Keratinocyte (primary cell): ENCODE measurements around the gene TMED7. TPM values are rescaled to one million over a fixed set of nuclear protein-coding genes. Genes with fewer than 3 reads are reported as not detected.

Experiments used
- DNase-seq: peaks from one replicate; pipeline ENCODE4 v3.0.0-alpha.2; 2011; ENCODE audit warnings: low read depth, missing footprints, low spot score
- FAIRE-seq: peaks from 2 replicates; lab custom pipeline; 2011; peaks lifted over from hg19 to GRCh38; lab: Jason Lieb, UNC
- H2AFZ ChIP-seq: 2 replicates; pipeline ENCODE4 v1.6.0; 2012; ENCODE audit warnings: low read length, control low read depth, inconsistent platforms; ENCODE audit not compliant: control insufficient read depth
- H3K27ac ChIP-seq: 2 replicates; pipeline ENCODE4 v1.5.1; 2011; ENCODE audit warnings: low read length; ENCODE audit not compliant: control insufficient read depth, insufficient read depth
- H3K27me3 ChIP-seq: 3 replicates; pipeline ENCODE4 v1.6.0; 2011; ENCODE audit warnings: low read length; ENCODE audit not compliant: control insufficient read depth, insufficient read depth; ENCODE audit errors: extremely low read depth
- H3K36me3 ChIP-seq, 2 experiments: 2 replicates in 1 of 2; 3 replicates in 1 of 2; pipeline ENCODE4 v1.5.1; 2011; ENCODE audit warnings: low read length in 2 of 2, mild to moderate bottlenecking in 1 of 2; ENCODE audit not compliant: control insufficient read depth in 2 of 2, insufficient read depth in 2 of 2; ENCODE audit errors: extremely low read depth in 1 of 2
- H3K4me1 ChIP-seq: 3 replicates; pipeline ENCODE4 v1.5.1; 2011; ENCODE audit warnings: low read length; ENCODE audit not compliant: control insufficient read depth, insufficient read depth; ENCODE audit errors: extremely low read depth
- H3K4me2 ChIP-seq: 3 replicates; pipeline ENCODE4 v1.6.0; 2011; ENCODE audit warnings: low read depth, low read length; ENCODE audit not compliant: control insufficient read depth, insufficient read depth; ENCODE audit errors: extremely low read depth
- H3K4me3 ChIP-seq, 3 experiments: fragments of 200-600 bp in 1 of 3; sonication (generic) in 1 of 3; 2 replicates in 2 of 3; 3 replicates in 1 of 3; pipeline ENCODE4 v1.5.1; 2011 to 2016; ENCODE audit warnings: low read length in 3 of 3, mild to moderate bottlenecking in 3 of 3, control low read depth in 2 of 3, inconsistent platforms in 1 of 3, low read depth in 1 of 3, mixed read lengths in 1 of 3, mixed run types in 1 of 3, moderate library complexity in 1 of 3; ENCODE audit not compliant: control insufficient read depth in 2 of 3, insufficient read depth in 2 of 3; ENCODE audit errors: extremely low read depth in 1 of 3
- H3K79me2 ChIP-seq: 2 replicates; pipeline ENCODE4 v1.6.0; 2012; ENCODE audit warnings: low read length; ENCODE audit not compliant: control insufficient read depth, insufficient read depth
- H3K9ac ChIP-seq: 3 replicates; pipeline ENCODE4 v1.6.0; 2011; ENCODE audit warnings: low read length; ENCODE audit not compliant: control insufficient read depth, insufficient read depth; ENCODE audit errors: extremely low read depth
- H3K9me1 ChIP-seq: 3 replicates; pipeline ENCODE4 v1.6.0; 2011; ENCODE audit warnings: low read length; ENCODE audit not compliant: control insufficient read depth, insufficient read depth; ENCODE audit errors: extremely low read depth
- H3K9me3 ChIP-seq: 2 replicates; pipeline ENCODE4 v1.5.1; 2012; ENCODE audit warnings: low read depth, low read length; ENCODE audit not compliant: control insufficient read depth
- H4K20me1 ChIP-seq: 3 replicates; pipeline ENCODE4 v1.6.0; 2011; ENCODE audit warnings: low read length; ENCODE audit not compliant: control insufficient read depth, insufficient read depth; ENCODE audit errors: extremely low read depth
- EZH2 ChIP-seq: IDR thresholded peaks from one replicate; pipeline ENCODE4 v1.6.1; 2012; ENCODE audit warnings: inconsistent platforms, mild to moderate bottlenecking, low read length, moderate library complexity
- dilution Hi-C: fragments of 300-500 bp; cut with MboI; formaldehyde crosslinking; loops from one replicate; pipeline ENCODE4 v1.7.0; 2020; ENCODE audit warnings: low sequenced_read_pairs; ENCODE audit not compliant: extremely low pct_ligation_motif_present
- polyA plus RNA-seq, 5 experiments: library from polyadenylated mRNA; depleted of rRNA in 3 of 5; stranded (reverse) in 3 of 5; stranded (forward) in 1 of 5; unstranded in 1 of 5; fragments of >200 nt; gene quantifications; 1 replicate in 1 of 5; 2 replicates in 3 of 5; 3 replicates in 1 of 5; pipeline versions ENCODE4 v1.2.1 to v1.2.3, GENCODE V29; 2011 to 2012; ENCODE audit warnings: missing spikeins in 2 of 5, low read depth in 1 of 5, low replicate concordance in 1 of 5
- TF ChIP-seq, protein P1 (sequence below), 3 experiments: IDR thresholded peaks in 1 of 3; conservative IDR thresholded peaks in 1 of 3; optimal IDR thresholded peaks in 1 of 3; 2 replicates in 2 of 3; 3 replicates in 1 of 3; pipeline versions ENCODE3 to v1.5.1; 2011; ENCODE audit warnings: low read length in 3 of 3, mild to moderate bottlenecking in 3 of 3, moderate library complexity in 2 of 3, control low read depth in 1 of 3, inconsistent platforms in 1 of 3; ENCODE audit not compliant: insufficient read depth in 2 of 3; ENCODE audit errors: extremely low read depth in 1 of 3

TMED7 gene
- polyA plus RNA-seq, 1 donor (not counting 4 experiments of a cell fraction or from before 2014, with no cell fraction given): 77.9 TPM

DNA sequence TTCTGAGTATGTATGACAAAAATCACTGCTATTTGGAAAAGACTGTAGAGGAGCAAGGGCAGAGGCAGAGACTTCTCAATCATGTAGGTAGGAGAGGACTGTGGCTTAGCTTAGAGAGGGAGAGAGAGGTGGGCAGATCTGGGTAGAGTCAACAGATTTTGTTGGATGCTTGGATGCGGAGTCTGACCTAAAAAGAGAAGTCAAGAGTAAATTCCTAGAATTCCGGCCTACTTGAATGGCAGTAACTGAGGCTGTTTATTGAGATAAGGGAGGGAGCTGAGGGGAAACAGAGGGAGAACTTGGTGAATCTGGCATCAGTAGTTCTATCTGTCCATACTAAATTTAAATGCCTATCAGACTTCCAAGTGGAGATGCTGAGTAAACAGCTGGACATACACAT is 25.9 kb downstream of the TMED7 start:
- DNase-seq: no peak
- dilution Hi-C loops: no loop called here

DNA sequence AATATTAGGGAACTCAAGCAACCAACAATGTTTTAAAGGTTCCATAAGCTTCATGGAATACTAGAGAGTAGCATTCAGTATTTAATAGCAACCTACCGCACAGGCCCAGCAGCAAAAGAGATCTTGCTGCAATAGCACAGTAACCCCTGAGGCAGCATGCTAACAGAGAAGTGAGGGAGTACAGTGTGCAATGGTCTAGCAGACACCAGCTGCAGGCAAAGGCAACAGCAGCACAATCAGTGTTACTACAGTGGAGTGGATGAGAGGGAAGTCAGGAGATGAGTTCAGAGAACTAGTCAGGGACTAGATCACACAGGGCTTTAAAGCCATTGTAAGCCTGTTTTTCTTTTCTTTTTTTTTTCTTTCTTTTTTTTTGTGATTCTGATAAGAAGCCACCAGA is 26.3 kb downstream of the TMED7 start:
- Histone ChIP-seq H3K9me1 (no peaks in the 10 kb centered on the region), H3K9me3 (no peaks in the 10 kb centered on the region), H3K79me2 (no peaks in the 10 kb centered on the region), H3K27ac (no peak overlapping the region), H3K4me3 (no peak overlapping the region), H3K4me1 (peaks cover 8% of the 10 kb centered on the region), H2AFZ (no peak overlapping the region), H3K36me3 (peaks cover 0 to 8% of the 10 kb centered on the region in 2 experiments), H3K27me3 (no peaks in the 10 kb centered on the region), H3K4me2 (no peak overlapping the region), H3K9ac (no peak overlapping the region), H4K20me1 (no peaks in the 10 kb centered on the region)
- FAIRE-seq (no peak), DNase-seq (no peak)
- dilution Hi-C loops: no loop called here
- TF ChIP-seq EZH2: no peak
- TF ChIP-seq, protein P1, sequence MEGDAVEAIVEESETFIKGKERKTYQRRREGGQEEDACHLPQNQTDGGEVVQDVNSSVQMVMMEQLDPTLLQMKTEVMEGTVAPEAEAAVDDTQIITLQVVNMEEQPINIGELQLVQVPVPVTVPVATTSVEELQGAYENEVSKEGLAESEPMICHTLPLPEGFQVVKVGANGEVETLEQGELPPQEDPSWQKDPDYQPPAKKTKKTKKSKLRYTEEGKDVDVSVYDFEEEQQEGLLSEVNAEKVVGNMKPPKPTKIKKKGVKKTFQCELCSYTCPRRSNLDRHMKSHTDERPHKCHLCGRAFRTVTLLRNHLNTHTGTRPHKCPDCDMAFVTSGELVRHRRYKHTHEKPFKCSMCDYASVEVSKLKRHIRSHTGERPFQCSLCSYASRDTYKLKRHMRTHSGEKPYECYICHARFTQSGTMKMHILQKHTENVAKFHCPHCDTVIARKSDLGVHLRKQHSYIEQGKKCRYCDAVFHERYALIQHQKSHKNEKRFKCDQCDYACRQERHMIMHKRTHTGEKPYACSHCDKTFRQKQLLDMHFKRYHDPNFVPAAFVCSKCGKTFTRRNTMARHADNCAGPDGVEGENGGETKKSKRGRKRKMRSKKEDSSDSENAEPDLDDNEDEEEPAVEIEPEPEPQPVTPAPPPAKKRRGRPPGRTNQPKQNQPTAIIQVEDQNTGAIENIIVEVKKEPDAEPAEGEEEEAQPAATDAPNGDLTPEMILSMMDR (optimal IDR thresholded peaks at IDR 0.05 in 1 of 3, IDR thresholded peaks at IDR 0.05 in 1 of 3, conservative IDR thresholded peaks at IDR 0.05 in 1 of 3; ENCODE audit: extremely low read depth in 1 of 3, insufficient read depth in 2 of 3, low read length in 3 of 3): no peak

More for the DNA sequence above, 25.9 kb downstream of the TMED7 start:
- no peak overlapping the region for H2AFZ ChIP-seq
- no peaks in the 10 kb centered on the region for H3K27me3 ChIP-seq
- H3K9me1 ChIP-seq: no peaks in the 10 kb centered on the region
- FAIRE-seq: no peak
- no peak overlapping the region for H3K9ac ChIP-seq
- H4K20me1 ChIP-seq: no peaks in the 10 kb centered on the region
- H3K4me1 ChIP-seq: peaks cover 8% of the 10 kb centered on the region
- H3K9me3 ChIP-seq: no peaks in the 10 kb centered on the region
- TF ChIP-seq, protein P1 (optimal IDR thresholded peaks at IDR 0.05 in 1 of 3, IDR thresholded peaks at IDR 0.05 in 1 of 3, conservative IDR thresholded peaks at IDR 0.05 in 1 of 3; ENCODE audit: extremely low read depth in 1 of 3, insufficient read depth in 2 of 3, low read length in 3 of 3): no peak
- TF ChIP-seq EZH2: no peak
- no peak overlapping the region for H3K4me3 ChIP-seq
- H3K4me2 ChIP-seq: no peak overlapping the region
- peaks cover 0 to 8% of the 10 kb centered on the region in 2 experiments for H3K36me3 ChIP-seq
- H3K27ac ChIP-seq: no peak overlapping the region
- no peaks in the 10 kb centered on the region for H3K79me2 ChIP-seq
